Stimulated activated CD8-positive, alpha-beta memory T cell treated with anti-CD3 and anti-CD28 coated beads, Interleukin-15, amount 100 ng/mL, for 48 hours (primary cell): ENCODE measurements around the gene SLC5A9.
"Not testable (repeated sequence)": the region's sequence is repeated elsewhere in the genome, so short reads cannot be mapped to it uniquely, and the experiment has no call there.

ENCODE experiments used
- DNase-seq, 2 donors: peaks; one replicate each; pipeline ENCODE4 v3.0.0-alpha.2; 2020; ENCODE audit warnings: low read depth in 2 of 2

SLC5A9 gene

DNA sequence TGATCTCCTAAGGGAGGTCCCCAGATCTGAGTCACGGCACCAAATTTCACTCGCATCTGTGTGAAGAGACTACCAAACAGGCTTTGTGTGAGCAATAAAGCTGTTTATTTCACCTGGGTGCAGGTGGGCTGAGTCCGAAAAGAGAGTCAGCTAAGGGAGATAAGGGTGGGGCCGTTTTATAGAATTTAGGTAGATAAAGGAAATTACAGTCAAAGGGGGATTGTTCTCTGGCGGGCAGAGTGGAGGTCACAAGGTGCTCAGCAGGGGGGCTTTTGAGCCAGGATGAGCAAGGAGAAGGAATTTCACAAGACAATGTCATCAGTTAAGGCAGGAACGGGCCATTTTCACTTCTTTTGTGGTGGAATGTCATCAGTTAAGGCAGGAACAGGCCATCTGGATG lies 8.2 kb upstream of the SLC5A9 start:
- DNase-seq, result not testable (repeated sequence)

DNA sequence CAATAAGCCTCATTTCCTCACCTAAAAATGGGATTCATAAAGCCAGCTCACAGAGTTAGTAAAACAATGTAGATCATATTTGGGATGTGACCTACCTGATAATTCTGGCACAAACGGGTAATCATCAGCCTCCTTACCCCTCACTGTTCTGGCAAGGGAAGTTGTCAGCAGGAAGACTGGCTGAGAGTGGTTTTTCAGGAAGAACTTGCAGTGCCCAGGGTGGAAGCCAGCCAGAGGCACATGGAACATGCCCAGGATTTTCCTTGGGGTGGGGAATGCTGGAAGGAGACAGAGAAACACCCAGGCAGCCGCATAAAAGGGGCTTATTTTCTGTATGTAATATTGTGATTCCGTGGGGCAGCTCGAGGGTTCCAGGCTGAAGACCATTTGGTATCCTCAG lies 7.7 kb upstream of the SLC5A9 start:
- DNase-seq, result no peak

DNA sequence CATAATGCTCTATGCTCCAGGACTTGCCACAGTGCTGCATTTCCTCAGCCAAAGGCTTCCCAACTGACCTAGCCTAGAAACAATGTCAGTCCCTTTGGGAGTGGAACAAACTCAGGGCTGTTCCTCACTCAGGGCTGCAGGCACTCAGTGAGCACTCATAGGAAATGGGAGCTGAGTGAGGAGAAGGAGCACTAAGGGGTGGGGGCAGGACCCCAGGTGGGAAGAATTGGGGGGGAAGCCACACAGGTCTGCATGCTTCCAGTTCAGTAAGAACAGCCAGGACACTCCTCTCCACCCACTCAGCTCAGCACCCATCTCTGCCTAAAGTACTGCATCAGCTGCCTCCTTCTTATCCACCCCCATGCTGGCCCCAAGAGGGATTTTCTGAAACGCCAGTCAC lies 7.3 kb upstream of the SLC5A9 start:
- DNase-seq, result no peak

GRCh38 chr1:48215889-48216288 lies 6.6 kb upstream of the SLC5A9 start:
- DNase-seq, result no peak

GRCh38 chr1:48216313-48216712 lies 6.2 kb upstream of the SLC5A9 start:
- DNase-seq, result no peak

DNA sequence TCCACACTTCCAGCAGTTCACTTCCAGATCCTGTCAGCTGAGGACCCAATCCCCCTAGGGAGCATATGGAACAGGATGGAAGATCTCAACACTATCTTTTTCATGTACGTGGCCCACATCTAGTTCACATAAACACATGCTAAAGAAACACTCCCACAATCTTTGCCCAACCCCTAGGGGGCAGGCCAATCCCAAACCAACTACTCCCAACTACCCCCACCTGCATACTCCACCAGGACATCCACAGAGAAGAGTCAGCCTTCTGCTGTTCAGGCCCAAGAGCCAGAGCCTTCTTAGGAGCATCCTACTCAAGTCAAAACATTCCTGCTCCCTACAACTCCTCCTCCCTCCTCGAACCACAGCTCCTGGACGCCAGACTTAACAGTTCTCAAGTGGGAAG lies 5.6 kb upstream of the SLC5A9 start:
- DNase-seq, result no peak

DNA sequence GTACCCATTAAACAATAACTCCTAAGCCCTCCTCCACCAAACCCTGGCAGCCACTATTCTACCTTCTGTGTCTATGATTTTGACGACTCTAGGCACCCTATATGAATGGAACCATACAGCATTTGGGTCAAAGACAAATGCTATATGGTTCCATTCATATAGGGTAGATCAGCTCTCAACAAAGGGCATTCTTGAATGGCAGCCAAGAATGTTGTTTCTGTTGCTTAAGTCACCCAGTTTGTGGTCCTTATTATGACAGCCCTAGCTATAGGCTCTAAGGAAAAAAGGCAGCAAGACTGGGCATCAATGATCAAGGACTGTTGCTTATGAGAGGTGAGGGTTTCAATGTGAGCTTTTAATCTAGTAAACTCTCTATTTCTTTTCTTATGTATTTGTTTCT lies 4.7 kb upstream of the SLC5A9 start:
- DNase-seq, result no peak

- no peak for DNase-seq
These were observed 2.7 kb upstream of the SLC5A9 start for GRCh38 chr1:48219803-48220202.

- DNase-seq, result no peak
These were observed 1.4 kb upstream of the SLC5A9 start for GRCh38 chr1:48221122-48221521.

- no peak for DNase-seq
These were observed 859 bp upstream of the SLC5A9 start for GRCh38 chr1:48221657-48222056.

GRCh38 chr1:48223366-48224240 lies 1.1 kb downstream of the SLC5A9 start:
- DNase-seq, result no peak

GRCh38 chr1:48224791-48225190 lies 2.3 kb downstream of the SLC5A9 start:
- no peak for DNase-seq

GRCh38 chr1:48225579-48225978 lies 3.1 kb downstream of the SLC5A9 start:
- no peak for DNase-seq

DNA sequence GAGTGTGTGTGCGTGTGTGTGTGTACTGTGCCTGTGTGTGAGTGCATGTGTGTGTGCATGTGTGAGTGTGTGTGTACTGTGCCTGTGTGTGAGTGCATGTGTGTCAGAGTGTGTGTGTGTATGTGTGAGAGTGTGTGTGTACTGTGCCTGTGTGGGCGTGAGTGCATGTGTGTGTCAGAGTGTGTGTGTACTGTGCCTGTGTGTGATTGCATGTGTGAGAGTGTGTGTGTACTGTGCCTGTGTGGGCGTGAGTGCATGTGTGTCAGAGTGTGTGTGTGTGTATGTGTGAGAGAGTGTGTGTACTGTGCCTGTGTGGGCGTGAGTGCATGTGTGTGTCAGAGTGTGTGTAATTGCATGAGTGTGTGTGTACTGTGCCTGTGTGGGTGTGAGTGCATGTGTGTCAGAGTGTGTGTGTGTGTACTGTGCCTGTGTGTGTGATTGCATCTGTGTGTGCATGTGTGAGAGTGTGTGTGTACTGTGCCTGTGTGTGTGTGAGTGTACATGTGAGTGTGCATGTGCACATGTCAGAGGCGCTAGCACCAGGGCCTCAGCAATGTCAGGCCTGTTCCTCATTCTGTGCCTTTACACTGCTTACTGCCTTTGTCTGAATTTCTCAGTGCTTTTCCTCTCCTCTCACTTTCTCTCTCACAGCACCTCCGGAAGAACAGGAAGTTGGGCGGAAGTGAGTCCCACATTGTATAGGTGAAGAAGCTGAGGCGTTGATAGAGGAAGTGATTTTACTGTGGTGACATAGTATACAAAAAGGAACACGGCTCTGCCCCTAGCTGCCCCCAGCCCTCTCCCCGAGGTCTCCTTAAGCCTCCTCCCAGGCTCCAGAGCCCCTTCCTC lies 4.9 kb downstream of the SLC5A9 start:
- no peak for DNase-seq

GRCh38 chr1:48228156-48228555 lies 5.6 kb downstream of the SLC5A9 start:
- no peak for DNase-seq

DNA sequence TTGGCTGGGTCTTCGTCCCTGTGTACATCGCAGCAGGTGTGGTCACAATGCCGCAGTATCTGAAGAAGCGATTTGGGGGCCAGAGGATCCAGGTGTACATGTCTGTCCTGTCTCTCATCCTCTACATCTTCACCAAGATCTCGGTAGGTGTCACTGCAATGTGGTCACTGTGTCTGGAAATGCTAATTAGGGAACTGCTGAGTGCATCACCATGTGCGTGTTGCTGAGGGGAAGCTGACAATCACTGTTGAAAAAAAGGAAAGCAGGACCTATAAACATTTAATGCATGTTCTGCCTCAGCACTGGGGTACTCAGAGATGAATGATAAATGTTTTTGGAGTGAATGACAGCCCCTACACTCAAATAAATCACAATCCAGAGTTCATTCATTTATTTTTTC lies 6.8 kb downstream of the SLC5A9 start:
- no peak for DNase-seq

- no peak for DNase-seq
These were observed 7.7 kb downstream of the SLC5A9 start for GRCh38 chr1:48230236-48230635.

- no peak for DNase-seq
These were observed 10.2 kb downstream of the SLC5A9 start for GRCh38 chr1:48232722-48233121.

DNA sequence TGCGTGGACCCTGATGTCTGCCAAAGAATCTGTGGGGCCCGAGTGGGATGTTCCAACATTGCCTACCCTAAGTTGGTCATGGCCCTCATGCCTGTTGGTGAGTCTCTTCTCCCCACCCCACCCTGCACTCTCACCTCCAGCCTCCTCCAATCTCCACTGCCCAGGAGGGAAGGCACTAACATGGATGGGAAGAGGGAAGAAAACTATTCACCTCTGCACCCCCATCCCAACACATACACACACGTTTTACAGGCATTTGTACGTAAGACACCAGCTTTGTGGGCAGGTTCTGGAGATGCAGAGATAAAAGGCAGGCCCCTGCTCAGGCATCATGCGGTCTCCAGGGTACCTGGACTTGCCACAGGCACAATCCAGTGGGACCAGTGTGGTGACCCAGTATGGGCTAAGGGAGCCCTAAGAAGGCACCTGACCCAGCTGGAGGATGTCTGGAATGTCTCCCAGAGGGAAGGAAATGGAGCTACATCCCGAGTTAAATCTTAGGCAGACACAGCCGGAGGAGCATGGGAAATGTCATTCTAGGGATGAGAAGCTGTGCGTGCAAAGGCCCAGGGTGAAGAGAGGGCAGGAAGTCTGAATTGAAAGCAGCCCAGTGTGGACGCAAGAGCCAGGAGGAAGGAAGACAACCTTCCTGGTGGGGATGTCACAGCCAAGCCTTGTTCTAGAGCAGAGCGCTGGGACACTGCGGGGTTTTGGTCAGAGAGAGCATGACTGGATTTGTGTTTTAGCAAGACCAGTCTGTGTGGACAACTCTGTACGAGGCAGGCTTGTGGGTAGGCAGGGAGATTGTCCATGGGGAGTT lies 11.4 kb downstream of the SLC5A9 start:
- no peak for DNase-seq

- DNase-seq, result no peak
These were observed 13.1 kb downstream of the SLC5A9 start for GRCh38 chr1:48235652-48236051.

- DNase-seq, result no peak
These were observed 14.4 kb downstream of the SLC5A9 start for GRCh38 chr1:48236716-48237470.
